PC-9 (cell line): Measurements from ENCODE around the gene WNT4.

Experiments used
- CTCF ChIP-seq: fragments of 200-600 bp; sonication (generic); conservative IDR thresholded peaks from 2 replicates; pipeline ENCODE4 v1.6.1; 2017; ENCODE audit warnings: mixed run types, antibody characterized with exemption, mild to moderate bottlenecking, moderate library complexity
- EZH2 ChIP-seq: fragments of 200-600 bp; sonication (generic); IDR thresholded peaks from 2 replicates; pipeline ENCODE4 v1.8.0; 2017; ENCODE audit warnings: antibody characterized with exemption, low read depth

- no peak for TF ChIP-seq CTCF
- TF ChIP-seq EZH2, result no peak
Measured at GRCh38 chr1:22163137-22163536, 20.2 kb upstream of the WNT4 start.
